Body of pancreas (tissue), 4 donors: Measurements from ENCODE around the gene KATNB1.

Source experiments
- POLR2A ChIP-seq, 3 donors: fragments of 450-650 bp; IDR thresholded peaks; one replicate each; pipeline ENCODE4 v1.6.1; 2016; ENCODE audit warnings: antibody characterized with exemption in 3 of 3, mild to moderate bottlenecking in 2 of 3
- TF ChIP-seq, protein P1 (sequence below), 7 experiments: fragments of 450-650 bp in 4 of 7; fragments of 200-600 bp in 3 of 7; sonication (generic) in 3 of 7; IDR thresholded peaks; one replicate each; pipeline ENCODE4 v1.5.1; 2016 to 2019; ENCODE audit warnings: antibody characterized with exemption in 7 of 7

- TF ChIP-seq, protein P1, sequence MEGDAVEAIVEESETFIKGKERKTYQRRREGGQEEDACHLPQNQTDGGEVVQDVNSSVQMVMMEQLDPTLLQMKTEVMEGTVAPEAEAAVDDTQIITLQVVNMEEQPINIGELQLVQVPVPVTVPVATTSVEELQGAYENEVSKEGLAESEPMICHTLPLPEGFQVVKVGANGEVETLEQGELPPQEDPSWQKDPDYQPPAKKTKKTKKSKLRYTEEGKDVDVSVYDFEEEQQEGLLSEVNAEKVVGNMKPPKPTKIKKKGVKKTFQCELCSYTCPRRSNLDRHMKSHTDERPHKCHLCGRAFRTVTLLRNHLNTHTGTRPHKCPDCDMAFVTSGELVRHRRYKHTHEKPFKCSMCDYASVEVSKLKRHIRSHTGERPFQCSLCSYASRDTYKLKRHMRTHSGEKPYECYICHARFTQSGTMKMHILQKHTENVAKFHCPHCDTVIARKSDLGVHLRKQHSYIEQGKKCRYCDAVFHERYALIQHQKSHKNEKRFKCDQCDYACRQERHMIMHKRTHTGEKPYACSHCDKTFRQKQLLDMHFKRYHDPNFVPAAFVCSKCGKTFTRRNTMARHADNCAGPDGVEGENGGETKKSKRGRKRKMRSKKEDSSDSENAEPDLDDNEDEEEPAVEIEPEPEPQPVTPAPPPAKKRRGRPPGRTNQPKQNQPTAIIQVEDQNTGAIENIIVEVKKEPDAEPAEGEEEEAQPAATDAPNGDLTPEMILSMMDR (IDR thresholded peaks at IDR 0.05) = no peak
- no peak for TF ChIP-seq POLR2A (IDR thresholded peaks at IDR 0.05)
These were observed 3.5 kb upstream of the KATNB1 start for GRCh38 chr16:57732037-57732436.
